ENCODE results near the gene KRTAP13-2.

Gene KRTAP13-2

GRCh38 chr21:30326390-30326789 lies 45.7 kb downstream of the KRTAP13-2 start:
- DNase-seq (ENCODE audit: low read depth in 2 of 2), result no peak
